C4-2B (cell line): ENCODE data around the gene PROSER2.
"Not testable (repeated sequence)": the region's sequence is repeated elsewhere in the genome, so short reads cannot be mapped to it uniquely, and the experiment has no call there.

Experiments used
- H3K27ac ChIP-seq: fragments of 450-650 bp; 2 replicates; pipeline ENCODE4 v1.5.1; 2017
- ZFX ChIP-seq: fragments of 450-650 bp; IDR thresholded peaks from 2 replicates; pipeline ENCODE4 v1.6.1; 2017
- TF ChIP-seq, protein P1 (sequence below): fragments of 450-650 bp; conservative IDR thresholded peaks from 2 replicates; pipeline ENCODE4 v1.5.1; 2017; ENCODE audit warnings: mild to moderate bottlenecking

The PROSER2 gene

DNA sequence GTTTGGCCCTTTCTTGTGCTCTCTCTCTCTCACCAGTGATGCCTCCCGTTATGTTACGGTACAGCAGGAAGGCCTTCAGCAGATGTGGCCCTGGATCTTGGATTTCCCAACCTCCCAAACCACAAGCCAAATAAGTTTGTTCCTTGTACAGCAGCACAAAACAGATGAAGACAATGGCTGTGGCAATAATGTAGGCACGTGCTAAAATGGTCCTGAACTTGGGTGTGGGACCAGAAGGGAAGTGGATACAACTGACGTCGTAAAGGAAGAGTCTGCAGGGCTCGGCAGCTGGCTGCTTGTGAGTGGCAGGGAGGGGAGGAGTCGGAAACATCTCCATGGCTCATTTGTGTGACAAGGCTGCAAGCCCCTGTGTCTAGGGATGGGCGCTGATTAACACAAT is 26.8 kb downstream of the PROSER2 start:
- no peak overlapping the region for H3K27ac ChIP-seq
- TF ChIP-seq ZFX: no peak
- TF ChIP-seq, protein P1, sequence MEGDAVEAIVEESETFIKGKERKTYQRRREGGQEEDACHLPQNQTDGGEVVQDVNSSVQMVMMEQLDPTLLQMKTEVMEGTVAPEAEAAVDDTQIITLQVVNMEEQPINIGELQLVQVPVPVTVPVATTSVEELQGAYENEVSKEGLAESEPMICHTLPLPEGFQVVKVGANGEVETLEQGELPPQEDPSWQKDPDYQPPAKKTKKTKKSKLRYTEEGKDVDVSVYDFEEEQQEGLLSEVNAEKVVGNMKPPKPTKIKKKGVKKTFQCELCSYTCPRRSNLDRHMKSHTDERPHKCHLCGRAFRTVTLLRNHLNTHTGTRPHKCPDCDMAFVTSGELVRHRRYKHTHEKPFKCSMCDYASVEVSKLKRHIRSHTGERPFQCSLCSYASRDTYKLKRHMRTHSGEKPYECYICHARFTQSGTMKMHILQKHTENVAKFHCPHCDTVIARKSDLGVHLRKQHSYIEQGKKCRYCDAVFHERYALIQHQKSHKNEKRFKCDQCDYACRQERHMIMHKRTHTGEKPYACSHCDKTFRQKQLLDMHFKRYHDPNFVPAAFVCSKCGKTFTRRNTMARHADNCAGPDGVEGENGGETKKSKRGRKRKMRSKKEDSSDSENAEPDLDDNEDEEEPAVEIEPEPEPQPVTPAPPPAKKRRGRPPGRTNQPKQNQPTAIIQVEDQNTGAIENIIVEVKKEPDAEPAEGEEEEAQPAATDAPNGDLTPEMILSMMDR: no peak

DNA sequence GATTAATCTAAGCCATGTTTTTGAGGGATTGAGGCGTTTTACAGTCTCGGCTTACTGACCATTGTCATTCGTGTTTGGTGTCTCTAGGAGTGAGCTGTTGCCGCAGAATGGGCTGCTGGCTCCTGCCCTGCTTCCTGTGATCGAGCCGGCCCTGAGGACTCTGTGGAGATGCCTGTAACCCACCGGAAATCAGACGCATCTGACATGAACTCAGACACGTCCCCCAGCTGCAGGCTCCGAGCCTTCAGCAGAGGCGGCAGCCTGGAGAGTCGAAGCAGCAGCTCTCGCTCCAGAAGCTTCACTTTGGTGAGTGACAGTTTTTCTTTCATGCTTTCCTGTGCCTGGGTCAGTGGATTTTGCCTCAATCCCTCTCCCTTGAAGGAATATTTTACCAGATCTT is 28.8 kb downstream of the PROSER2 start:
- TF ChIP-seq, protein P1: no peak
- no peak for TF ChIP-seq ZFX

DNA sequence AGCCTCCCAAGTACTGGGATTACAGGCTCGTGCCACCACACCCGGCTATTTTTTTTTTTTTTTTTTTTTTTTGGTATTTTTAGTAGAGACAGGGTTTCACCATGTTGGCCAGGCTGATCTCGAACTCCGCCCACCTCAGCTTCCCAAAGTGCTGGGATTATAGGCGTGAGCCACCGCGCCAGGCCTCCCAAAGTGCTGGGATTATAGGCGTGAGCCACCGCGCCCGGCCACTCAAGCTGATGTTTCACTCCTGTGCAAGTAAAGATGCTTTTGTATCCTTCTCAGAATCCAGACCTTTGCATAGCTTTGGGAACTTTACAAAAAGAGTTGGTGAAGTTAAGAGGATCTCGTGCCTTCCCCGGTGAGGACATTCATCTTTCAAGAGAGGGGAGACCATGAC is 29.5 kb downstream of the PROSER2 start:
- not testable (repeated sequence) for H3K27ac ChIP-seq

More for the DNA sequence above, 28.8 kb downstream of the PROSER2 start:
- H3K27ac ChIP-seq: no peak overlapping the region

DNA sequence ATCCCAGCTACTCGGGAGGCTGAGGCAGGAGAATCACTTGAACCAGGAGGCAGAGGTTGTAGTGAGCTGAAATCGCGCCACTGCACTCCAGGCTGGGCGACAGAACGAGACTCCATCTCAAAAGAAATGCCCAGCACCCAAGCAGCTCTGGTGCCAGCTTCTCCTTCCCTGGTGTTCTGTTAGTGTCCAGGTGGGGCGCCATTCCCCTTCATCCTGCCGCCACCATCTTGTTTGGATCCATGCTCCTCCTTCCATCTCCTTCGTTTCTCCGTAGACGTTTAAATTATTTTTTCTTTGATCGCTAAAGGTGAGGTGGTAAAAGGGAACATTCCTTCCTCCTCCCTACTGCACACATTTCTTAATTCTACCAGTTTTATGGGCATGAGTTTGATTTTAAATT is 30.3 kb downstream of the PROSER2 start:
- TF ChIP-seq, protein P1: no peak; the same call in 1 of the 2 replicates
- TF ChIP-seq ZFX: no peak
- H3K27ac ChIP-seq: no peak overlapping the region

DNA sequence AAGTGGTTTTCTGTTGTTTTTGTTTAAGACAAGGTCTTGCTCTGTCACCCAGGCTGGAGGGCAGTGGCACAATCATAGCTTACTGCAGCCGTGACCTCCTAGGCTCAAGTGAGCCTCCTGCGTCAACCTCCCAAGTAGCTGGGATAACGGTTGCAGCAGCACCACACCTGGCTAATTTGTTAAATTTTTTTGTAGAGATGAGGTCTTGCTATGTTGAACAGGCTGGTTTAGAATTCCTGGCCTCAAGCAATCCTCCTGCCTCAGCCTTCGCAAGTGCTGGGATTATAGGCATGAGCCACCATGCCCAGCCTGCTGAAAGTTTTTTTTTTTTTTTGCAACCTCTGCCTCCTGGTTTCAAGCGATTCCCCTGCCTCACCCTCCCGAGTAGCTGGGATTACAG is 31.1 kb downstream of the PROSER2 start:
- TF ChIP-seq ZFX: no peak
- no peak overlapping the region for H3K27ac ChIP-seq

DNA sequence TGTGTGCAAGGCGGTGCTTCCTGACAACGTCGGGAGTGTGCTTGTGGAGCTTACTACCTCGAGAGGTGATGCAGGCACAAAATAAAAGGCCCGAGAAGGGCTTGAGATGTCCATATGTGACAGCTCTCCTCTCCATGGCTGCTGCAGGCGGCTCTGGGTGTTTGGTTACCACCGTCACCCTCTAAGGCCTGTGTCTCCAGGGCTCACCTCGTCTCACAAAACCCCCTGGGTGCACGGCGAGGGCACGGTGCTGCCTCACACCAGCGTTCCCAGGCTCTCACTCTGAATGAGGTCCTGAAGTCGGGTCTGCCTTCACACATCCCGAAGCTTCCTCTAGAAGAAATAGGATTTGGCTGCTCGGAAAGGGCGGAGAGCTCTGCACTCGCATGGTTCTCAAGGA is 32.9 kb downstream of the PROSER2 start:
- TF ChIP-seq, protein P1: no peak
- TF ChIP-seq ZFX: no peak
- H3K27ac ChIP-seq: no peak overlapping the region

DNA sequence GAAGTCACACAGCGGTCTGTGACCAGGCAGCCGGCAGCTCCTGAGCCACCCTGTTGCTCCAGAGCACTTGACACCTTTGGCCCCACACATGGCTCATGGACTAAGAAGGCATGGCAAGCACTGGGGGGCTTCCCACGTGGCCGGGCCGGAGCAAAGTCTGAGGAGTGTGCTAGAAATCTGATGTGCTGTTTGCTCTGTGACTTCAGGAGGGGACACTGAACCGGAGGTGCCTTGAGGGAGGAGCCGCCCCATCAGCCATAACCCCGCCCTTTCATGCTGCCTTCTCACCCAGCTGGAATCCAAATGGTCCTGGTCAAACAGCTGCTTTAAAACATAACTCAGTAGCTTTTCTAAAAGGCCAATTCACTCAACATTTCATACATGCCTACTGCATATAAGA is 33.5 kb downstream of the PROSER2 start:
- TF ChIP-seq, protein P1: no peak
- no peak for TF ChIP-seq ZFX
- no peak overlapping the region for H3K27ac ChIP-seq

DNA sequence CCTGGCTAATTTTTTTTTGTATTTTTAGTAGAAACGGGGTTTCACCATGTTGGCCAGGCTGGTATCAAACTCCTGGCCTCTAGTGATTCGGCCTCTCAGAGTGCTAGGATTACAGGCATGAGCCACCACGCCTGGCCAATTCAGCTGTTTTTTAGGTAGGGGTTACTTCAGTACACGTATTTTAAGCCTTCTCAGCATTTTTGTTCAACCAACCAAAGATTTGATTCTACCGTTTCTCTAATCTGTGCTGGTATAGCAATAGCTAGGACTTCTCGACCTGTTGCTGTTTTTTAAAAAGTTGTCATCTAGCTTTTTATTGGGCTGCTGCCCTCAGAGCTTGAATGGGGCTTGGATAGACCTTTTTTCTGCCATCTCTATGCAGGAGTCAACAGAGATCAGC is 34.9 kb downstream of the PROSER2 start:
- no peak for TF ChIP-seq ZFX
- TF ChIP-seq, protein P1: no peak
- no peak overlapping the region for H3K27ac ChIP-seq

DNA sequence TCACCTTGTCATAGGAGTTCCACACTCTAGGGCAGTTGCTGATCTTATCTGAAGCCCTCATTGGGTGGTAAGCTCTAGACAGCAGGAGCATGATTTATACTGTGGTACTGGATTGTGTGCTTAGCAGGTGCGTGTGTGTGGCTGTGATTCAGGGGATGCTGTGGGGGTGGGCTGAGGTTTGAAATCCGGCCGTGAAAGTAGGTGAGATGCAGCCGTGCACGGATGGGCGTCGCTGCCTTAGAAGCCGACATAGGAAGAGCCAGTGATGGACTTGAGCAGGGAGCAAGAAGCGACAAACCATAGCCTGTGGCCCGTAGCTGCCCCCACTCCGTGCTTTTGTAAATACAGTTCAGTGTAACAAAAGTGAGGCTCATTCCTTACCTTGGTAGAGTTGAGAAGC is 38.2 kb downstream of the PROSER2 start:
- no peak overlapping the region for H3K27ac ChIP-seq
- TF ChIP-seq, protein P1: no peak
- TF ChIP-seq ZFX: no peak
